ENCODE results near the gene NCOA4.

DNA sequence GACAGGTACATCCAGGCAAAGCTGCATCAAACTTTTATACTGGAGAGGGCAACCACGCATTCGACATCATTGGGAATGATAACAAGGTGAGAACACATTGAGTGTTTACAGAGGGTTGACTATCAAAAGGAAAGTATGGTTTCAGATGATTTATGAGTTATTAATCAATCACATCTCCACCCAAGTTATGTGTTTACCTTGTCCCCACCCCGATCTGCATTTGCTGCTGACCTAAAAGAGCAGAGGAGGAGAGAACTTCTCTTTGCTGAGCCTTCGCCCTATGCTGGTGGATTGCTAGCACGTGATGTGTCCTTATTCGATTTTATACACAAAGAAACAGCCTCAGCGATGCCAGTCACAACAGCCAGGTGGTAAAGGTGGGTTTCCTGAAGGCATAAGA lies 15.8 kb upstream of the NCOA4 start, which contains the start of gene MSMB:
- TF ChIP-seq, protein P1, sequence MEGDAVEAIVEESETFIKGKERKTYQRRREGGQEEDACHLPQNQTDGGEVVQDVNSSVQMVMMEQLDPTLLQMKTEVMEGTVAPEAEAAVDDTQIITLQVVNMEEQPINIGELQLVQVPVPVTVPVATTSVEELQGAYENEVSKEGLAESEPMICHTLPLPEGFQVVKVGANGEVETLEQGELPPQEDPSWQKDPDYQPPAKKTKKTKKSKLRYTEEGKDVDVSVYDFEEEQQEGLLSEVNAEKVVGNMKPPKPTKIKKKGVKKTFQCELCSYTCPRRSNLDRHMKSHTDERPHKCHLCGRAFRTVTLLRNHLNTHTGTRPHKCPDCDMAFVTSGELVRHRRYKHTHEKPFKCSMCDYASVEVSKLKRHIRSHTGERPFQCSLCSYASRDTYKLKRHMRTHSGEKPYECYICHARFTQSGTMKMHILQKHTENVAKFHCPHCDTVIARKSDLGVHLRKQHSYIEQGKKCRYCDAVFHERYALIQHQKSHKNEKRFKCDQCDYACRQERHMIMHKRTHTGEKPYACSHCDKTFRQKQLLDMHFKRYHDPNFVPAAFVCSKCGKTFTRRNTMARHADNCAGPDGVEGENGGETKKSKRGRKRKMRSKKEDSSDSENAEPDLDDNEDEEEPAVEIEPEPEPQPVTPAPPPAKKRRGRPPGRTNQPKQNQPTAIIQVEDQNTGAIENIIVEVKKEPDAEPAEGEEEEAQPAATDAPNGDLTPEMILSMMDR (IDR thresholded peaks at IDR 0.05), result no peak
- TF ChIP-seq POLR2A (IDR thresholded peaks at IDR 0.05), result no peak

All from body of pancreas (tissue), 4 donors.